Measurements from ENCODE around the gene TULP4. TPM values are rescaled to one million over a fixed set of nuclear protein-coding genes. Genes with fewer than 3 reads are reported as not detected.

The TULP4 gene
- total RNA-seq, 1 experiment from 2014 or later = 64.6 TPM

DNA sequence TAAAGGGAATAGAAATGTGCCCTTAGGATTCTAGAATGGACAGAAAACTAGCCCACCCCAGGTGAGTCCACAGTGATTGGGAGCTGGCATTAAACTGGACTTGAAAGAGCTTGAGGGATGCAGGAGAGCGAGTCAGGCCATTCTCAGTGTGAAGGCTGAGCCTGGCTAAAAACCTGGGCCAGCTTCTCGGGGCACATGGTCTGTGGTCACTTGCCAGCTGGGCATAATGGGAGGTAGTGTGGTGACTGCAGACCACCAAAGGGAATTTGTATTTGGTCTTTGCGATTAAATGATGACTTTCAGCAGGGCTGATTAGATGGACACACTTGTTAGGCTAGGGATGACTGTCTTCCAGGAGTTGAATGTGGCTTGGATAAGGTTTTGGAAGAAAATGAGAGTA lies 71.3 kb downstream of the TULP4 start:
- Histone ChIP-seq H3K23ac (ENCODE audit: insufficient read length, low read depth, low read length) (no peak overlapping the region), H3K27ac (ENCODE audit: insufficient read length, low read depth, low read length) (no peak overlapping the region), H3K18ac (ENCODE audit: insufficient read length, low read depth, low read length) (no peak overlapping the region), H3K9me3 (ENCODE audit: control insufficient read depth, low read depth, low read length) (no peaks in the 10 kb centered on the region), H4K5ac (ENCODE audit: insufficient read length, low read depth, low read length) (no peak overlapping the region), H3K14ac (ENCODE audit: insufficient read depth, low read length) (no peak overlapping the region), H4K20me1 (ENCODE audit: control insufficient read depth, insufficient read depth, insufficient read length) (no peaks in the 10 kb centered on the region), H2BK20ac (ENCODE audit: low read depth, low read length, poor library complexity, severe bottlenecking) (no peak overlapping the region), H4K91ac (ENCODE audit: insufficient read length, low read depth, low read length) (no peak overlapping the region), H3T11ph (ENCODE audit: low read length) (no peak overlapping the region), H3K23me2 (ENCODE audit: insufficient read length, low read depth, low read length, poor library complexity, severe bottlenecking) (no peaks in the 10 kb centered on the region), H2BK12ac (ENCODE audit: insufficient read length, low read depth, low read length) (no peak overlapping the region), H3K4me2 (ENCODE audit: insufficient read depth, insufficient read length, low read length) (no peak overlapping the region), H2BK15ac (ENCODE audit: low read depth, low read length) (no peak overlapping the region), H3K79me1 (ENCODE audit: insufficient read depth, low read depth, low read length, poor library complexity, severe bottlenecking) (no peaks in the 10 kb centered on the region), H3K79me2 (ENCODE audit: insufficient read depth, low read length) (no peaks in the 10 kb centered on the region), H3K27me3 (ENCODE audit: insufficient read depth, low read length) (no peaks in the 10 kb centered on the region), H2BK120ac (ENCODE audit: low read depth, low read length, poor library complexity, severe bottlenecking) (no peak overlapping the region), H3K9ac (ENCODE audit: extremely low read depth, insufficient read length, low read length) (no peak overlapping the region), H2AFZ (ENCODE audit: low read length) (no peak overlapping the region), H3K4me1 (ENCODE audit: insufficient read depth, low read length) (no peaks in the 10 kb centered on the region), H2AK5ac (ENCODE audit: insufficient read length, low read length) (no peak overlapping the region), H3K56ac (ENCODE audit: insufficient read length, low read depth, low read length) (no peak overlapping the region), H4K8ac (replicated peaks; ENCODE audit: insufficient read length, low read depth, low read length) (no peak overlapping the region), H3K4ac (ENCODE audit: low read depth, low read length) (no peak overlapping the region), H2BK5ac (ENCODE audit: insufficient read length, low read length) (no peak overlapping the region)
- peaks cover 0 to 8% of the 10 kb centered on the region in 2 experiments; a peak in 4 of 5 replicates for H3K9me3 Mint-ChIP-seq
- H3K4me1 Mint-ChIP-seq = peaks cover 14% of the 10 kb centered on the region in 2 experiments
- H3K27ac Mint-ChIP-seq = peak overlapping the region in 2 of 3 experiments; percentile 56; a peak in 3 of 7 replicates
- no peak for DNase-seq
- no peaks in the 10 kb centered on the region; a peak in 1 of 7 replicates for H3K36me3 Mint-ChIP-seq (ENCODE audit: insufficient read depth in 1 of 3, low read depth in 3 of 3)
- no peak overlapping the region for H3K4me3 Mint-ChIP-seq
- WGBS (ENCODE audit: extremely low coverage, insufficient read length, low lambda C conversion rate) = no CpG with 5 or more reads among the region's 3 CpGs
- TF ChIP-seq CTCF (conservative IDR thresholded peaks at IDR 0.05) = no peak
- H3K27me3 Mint-ChIP-seq (ENCODE audit: low read depth) = no peaks in the 10 kb centered on the region

All from H9 (cell line).